Neural cell (in vitro differentiated cells): Measurements from ENCODE around the gene CDRT4.

Source experiments
- CTCF ChIP-seq: fragments of 450-650 bp; IDR thresholded peaks from 2 replicates; pipeline ENCODE4 v1.5.1; 2014; ENCODE audit warnings: antibody characterized with exemption, mild to moderate bottlenecking, moderate library complexity; ENCODE audit not compliant: poor library complexity, severe bottlenecking
- EP300 ChIP-seq: fragments of 450-650 bp; conservative IDR thresholded peaks from 2 replicates; pipeline ENCODE4 v1.6.1; 2014; ENCODE audit warnings: antibody characterized with exemption, mild to moderate bottlenecking, moderate library complexity; ENCODE audit not compliant: poor library complexity, severe bottlenecking
- EZH2 ChIP-seq: fragments of 200-600, 300-800 bp; shearing (Covaris generic), sonication (generic); IDR thresholded peaks from 2 replicates; pipeline ENCODE4 v1.6.1; 2014; ENCODE audit warnings: antibody characterized with exemption, low read length, borderline replicate concordance, mild to moderate bottlenecking; ENCODE audit not compliant: insufficient read depth, poor library complexity, severe bottlenecking
- MXI1 ChIP-seq: fragments of 450-650 bp; conservative IDR thresholded peaks from 2 replicates; pipeline ENCODE4 v1.6.1; 2014; ENCODE audit warnings: antibody characterized with exemption, mild to moderate bottlenecking; ENCODE audit not compliant: poor library complexity, severe bottlenecking
- POLR2AphosphoS5 ChIP-seq: IDR thresholded peaks from 2 replicates; pipeline ENCODE4 v1.6.1; 2012
- RAD21 ChIP-seq: fragments of 450-650 bp; conservative IDR thresholded peaks from 2 replicates; pipeline ENCODE4 v1.6.1; 2014; ENCODE audit warnings: antibody characterized with exemption, mild to moderate bottlenecking, moderate library complexity
- REST ChIP-seq: IDR thresholded peaks from 2 replicates; pipeline ENCODE4 v1.6.1; 2012; ENCODE audit warnings: borderline replicate concordance
- SMC3 ChIP-seq: fragments of 450-650 bp; conservative IDR thresholded peaks from 2 replicates; pipeline ENCODE4 v1.6.1; 2014; ENCODE audit warnings: antibody characterized with exemption, mild to moderate bottlenecking, moderate library complexity; ENCODE audit not compliant: poor library complexity
- TAF1 ChIP-seq: IDR thresholded peaks from 2 replicates; pipeline ENCODE4 v1.6.1; 2012; ENCODE audit warnings: low read depth

- TF ChIP-seq CTCF (no peak), POLR2AphosphoS5 (no peak), EP300 (no peak), EZH2 (no peak), SMC3 (no peak), RAD21 (no peak), MXI1 (no peak), TAF1 (no peak), REST (no peak)
These were observed 13.1 kb downstream of the CDRT4 start for GRCh38 chr17:15454346-15454745.
